Measurements from ENCODE around the gene ARHGEF9.
"Not testable (repeated sequence)": the region's sequence is repeated elsewhere in the genome, so short reads cannot be mapped to it uniquely, and the experiment has no call there.

ARHGEF9 gene

GRCh38 chrX:63784902-63785707, at the start of gene ARHGEF9:
Gene ARHGEF9 (minus strand): TSS chrX:63785214. CDS start chrX:63785145, 69 bp downstream.
- no peak for TF ChIP-seq CTCF (IDR thresholded peaks at IDR 0.05)
- peaks cover 3% of the 10 kb centered on the region for H3K27me3 Mint-ChIP-seq (ENCODE audit: low read depth, poor library complexity)
- peaks cover 16% of the 10 kb centered on the region for H3K4me1 Mint-ChIP-seq
- peaks cover 18% of the 10 kb centered on the region for H3K36me3 Mint-ChIP-seq (ENCODE audit: low read depth)
- peaks cover 46% of the 10 kb centered on the region for H3K9me3 Mint-ChIP-seq
- H3K4me3 Mint-ChIP-seq: peak within 1 kb of the TSS; percentile 82
- no peak within 1 kb of the TSS for H3K27ac Mint-ChIP-seq
- peak; percentile 69 for DNase-seq

GRCh38 chrX:63825446-63825845, 40.4 kb upstream of the ARHGEF9 start:
- H3K4me1 Mint-ChIP-seq; DNase-seq; H3K27ac Mint-ChIP-seq; H3K27me3 Mint-ChIP-seq (ENCODE audit: low read depth, poor library complexity); H3K4me3 Mint-ChIP-seq; H3K36me3 Mint-ChIP-seq (ENCODE audit: low read depth): not testable (repeated sequence)
- H3K9me3 Mint-ChIP-seq: peaks cover 86% of the 10 kb centered on the region

GRCh38 chrX:63818156-63818555, 33.1 kb upstream of the ARHGEF9 start:
- DNase-seq: no peak
- H3K36me3 Mint-ChIP-seq (ENCODE audit: low read depth): no peaks in the 10 kb centered on the region
- peaks cover 23% of the 10 kb centered on the region for H3K9me3 Mint-ChIP-seq

GRCh38 chrX:63817696-63818095, 32.7 kb upstream of the ARHGEF9 start:
- no peak for TF ChIP-seq CTCF (IDR thresholded peaks at IDR 0.05)
- no peak for DNase-seq
- Mint-ChIP-seq H3K4me1 (no peaks in the 10 kb centered on the region), H3K36me3 (ENCODE audit: low read depth) (no peaks in the 10 kb centered on the region), H3K9me3 (peaks cover 20% of the 10 kb centered on the region), H3K4me3 (no peak overlapping the region), H3K27me3 (ENCODE audit: low read depth, poor library complexity) (no peaks in the 10 kb centered on the region), H3K27ac (no peak overlapping the region)

More at GRCh38 chrX:63818156-63818555, 33.1 kb upstream of the ARHGEF9 start:
- TF ChIP-seq CTCF (IDR thresholded peaks at IDR 0.05): no peak
- H3K27ac Mint-ChIP-seq: no peak overlapping the region
- H3K4me3 Mint-ChIP-seq: no peak overlapping the region
- no peaks in the 10 kb centered on the region for H3K27me3 Mint-ChIP-seq (ENCODE audit: low read depth, poor library complexity)
- H3K4me1 Mint-ChIP-seq: no peaks in the 10 kb centered on the region

- Mint-ChIP-seq H3K27me3 (ENCODE audit: low read depth, poor library complexity) (no peaks in the 10 kb centered on the region), H3K4me1 (peaks cover 6% of the 10 kb centered on the region), H3K36me3 (ENCODE audit: low read depth) (no peaks in the 10 kb centered on the region), H3K9me3 (peaks cover 26% of the 10 kb centered on the region), H3K27ac (no peak overlapping the region), H3K4me3 (no peak overlapping the region)
- no peak for DNase-seq
- TF ChIP-seq CTCF (IDR thresholded peaks at IDR 0.05): no peak
These were observed 27.8 kb upstream of the ARHGEF9 start for GRCh38 chrX:63812823-63813222.

- H3K27me3 Mint-ChIP-seq (ENCODE audit: low read depth, poor library complexity): peaks cover 4% of the 10 kb centered on the region
- no peak for TF ChIP-seq CTCF (IDR thresholded peaks at IDR 0.05)
These were observed 25.7 kb upstream of the ARHGEF9 start for GRCh38 chrX:63810746-63811145.

More at GRCh38 chrX:63810746-63811145, 25.7 kb upstream of the ARHGEF9 start:
- H3K27ac Mint-ChIP-seq: no peak overlapping the region
- peaks cover 6% of the 10 kb centered on the region for H3K4me1 Mint-ChIP-seq
- no peaks in the 10 kb centered on the region for H3K36me3 Mint-ChIP-seq (ENCODE audit: low read depth)
- H3K9me3 Mint-ChIP-seq: peaks cover 28% of the 10 kb centered on the region
- DNase-seq: no peak
- no peak overlapping the region for H3K4me3 Mint-ChIP-seq
